Caco-2 (cell line): ENCODE measurements around the gene PRKAR2A. TPM values are rescaled to one million over a fixed set of nuclear protein-coding genes. Genes with fewer than 3 reads are reported as not detected.
"Not testable (repeated sequence)": the region's sequence is repeated elsewhere in the genome, so short reads cannot be mapped to it uniquely, and the experiment has no call there.

Source experiments
- BruUV-seq: library from RNA; stranded (reverse); fragments of 400-500 nt; replicated peaks from 2 replicates; lab custom pipeline; 2021; lab: Mats Ljungman, UMichigan
- CTCF ChIA-PET: fragments of 300-600 bp; sonication (Branson Sonifier 250); formaldehyde crosslinking; loops from one replicate; lab custom pipeline; 2022; ENCODE audit warnings: antibody characterized with exemption; lab: Charles Lee
- POLR2A ChIA-PET: fragments of 300-600 bp; sonication (Branson Sonifier 250); formaldehyde crosslinking; loops from one replicate; lab custom pipeline; 2022; ENCODE audit warnings: antibody characterized with exemption; lab: Charles Lee
- DNase-seq, 2 experiments: peaks; one replicate each; pipeline versions ENCODE4 v3.0.0 to v3.0.0-alpha.2; 2020 to 2022
- H3K27me3 ChIP-seq: replicated peaks from 2 replicates; pipeline ENCODE4 v1.6.0; 2011; ENCODE audit warnings: low read length; ENCODE audit not compliant: control insufficient read depth, insufficient read depth
- H3K36me3 ChIP-seq: 2 replicates; pipeline ENCODE4 v1.5.1; 2011; ENCODE audit warnings: low read length; ENCODE audit not compliant: control insufficient read depth, insufficient read depth
- H3K4me1 ChIP-seq: fragments of 250-450 bp; sonication (Bioruptor Pico); 2 replicates; pipeline ENCODE4 v1.5.1; 2020; ENCODE audit warnings: mild to moderate bottlenecking
- H3K4me3 ChIP-seq: 2 replicates; pipeline ENCODE4 v1.5.1; 2011; ENCODE audit warnings: low read depth, mild to moderate bottlenecking, control low read depth, low read length
- H3K9me3 ChIP-seq: fragments of 250-450 bp; sonication (Bioruptor Pico); 2 replicates; pipeline ENCODE4 v1.5.1; 2020; ENCODE audit warnings: mild to moderate bottlenecking, moderate library complexity
- H3K27ac Mint-ChIP-seq: one replicate; pipeline ENCODE4 v1.8.0; 2022; ENCODE audit warnings: mixed read lengths; ENCODE audit not compliant: unreplicated experiment
- H3K27me3 Mint-ChIP-seq: one replicate; pipeline ENCODE4 v1.8.0; 2022; ENCODE audit warnings: mixed read lengths; ENCODE audit not compliant: insufficient read depth, unreplicated experiment
- H3K36me3 Mint-ChIP-seq: one replicate; pipeline ENCODE4 v1.8.0; 2022; ENCODE audit warnings: mild to moderate bottlenecking, mixed read lengths; ENCODE audit not compliant: insufficient read depth, unreplicated experiment
- H3K4me1 Mint-ChIP-seq: one replicate; pipeline ENCODE4 v1.8.0; 2022; ENCODE audit warnings: low read depth, mixed read lengths; ENCODE audit not compliant: unreplicated experiment
- H3K4me3 Mint-ChIP-seq: one replicate; pipeline ENCODE4 v1.8.0; 2022; ENCODE audit warnings: mild to moderate bottlenecking, moderate library complexity, mixed read lengths; ENCODE audit not compliant: unreplicated experiment
- H3K9me3 Mint-ChIP-seq: one replicate; pipeline ENCODE4 v1.8.0; 2022; ENCODE audit warnings: mixed read lengths; ENCODE audit not compliant: unreplicated experiment
- CTCF ChIP-seq, 2 experiments: fragments of 200-600 bp in 1 of 2; IDR thresholded peaks; 1 replicate in 1 of 2; 2 replicates in 1 of 2; pipeline versions ENCODE4 v1.5.1 to v1.8.0; 2011 to 2022; ENCODE audit warnings: antibody characterized with exemption in 1 of 2, control low read depth in 1 of 2, inconsistent platforms in 1 of 2, low read depth in 1 of 2, low read length in 1 of 2, mild to moderate bottlenecking in 1 of 2, moderate library complexity in 1 of 2; ENCODE audit not compliant: insufficient read depth in 1 of 2, severe bottlenecking in 1 of 2, unreplicated experiment in 1 of 2
- intact Hi-C: fragments of 100-400 bp; cut with micrococcal nuclease; formaldehyde crosslinking; loops from one replicate; pipeline ENCODE4 v1.10.0; 2022; ENCODE audit not compliant: unreplicated experiment
- total RNA-seq: library from RNA; stranded (reverse); gene quantifications from 2 replicates; pipeline ENCODE4 v1.2.3, GENCODE V29; 2022

The PRKAR2A gene
- total RNA-seq, 1 experiment from 2014 or later, result 56.3 TPM

GRCh38 chr3:48723725-48724124 is 123.9 kb downstream of the PRKAR2A start:
- H3K9me3 ChIP-seq, result peaks cover 4% of the 10 kb centered on the region
- intact Hi-C loops, result no loop called here
- DNase-seq, result no peak
- H3K27me3 ChIP-seq, result no peaks in the 10 kb centered on the region
- ChIA-PET POLR2A (no interaction called here), CTCF (interaction anchor here (0.6 kb wide), 1 partner anchor 264 kb away, joined by 3 read pairs; no protein-coding TSS in a partner anchor)
- H3K9me3 Mint-ChIP-seq, result no peaks in the 10 kb centered on the region
- no peaks in the 10 kb centered on the region for H3K27me3 Mint-ChIP-seq
- H3K36me3 Mint-ChIP-seq, result no peaks in the 10 kb centered on the region
- H3K4me1 ChIP-seq, result peaks cover 51% of the 10 kb centered on the region
- TF ChIP-seq CTCF (IDR thresholded peaks at IDR 0.05; ENCODE audit: insufficient read depth in 1 of 2, low read depth in 1 of 2, low read length in 1 of 2, severe bottlenecking in 1 of 2, unreplicated experiment in 1 of 2), result no peak
- no peaks in the 10 kb centered on the region for H3K36me3 ChIP-seq
- H3K27ac Mint-ChIP-seq, result peak overlapping the region; percentile 48
- no peak overlapping the region for H3K4me3 ChIP-seq
- H3K4me1 Mint-ChIP-seq, result peaks cover 39% of the 10 kb centered on the region
- BruUV-seq, result no TSS peak
- H3K4me3 Mint-ChIP-seq, result peak overlapping the region; percentile 33

- POLR2A ChIA-PET, H3K9me3 ChIP-seq, BruUV-seq, H3K36me3 Mint-ChIP-seq, CTCF ChIA-PET, intact Hi-C loops, H3K36me3 ChIP-seq, DNase-seq, H3K4me3 ChIP-seq, H3K27me3 ChIP-seq, H3K9me3 Mint-ChIP-seq, H3K27me3 Mint-ChIP-seq: not testable (repeated sequence)
- peak overlapping the region; percentile 48 for H3K27ac Mint-ChIP-seq
- H3K4me3 Mint-ChIP-seq, result peak overlapping the region; percentile 33
- H3K4me1 Mint-ChIP-seq, result peaks cover 43% of the 10 kb centered on the region
- peaks cover 55% of the 10 kb centered on the region for H3K4me1 ChIP-seq
These were observed 124.4 kb downstream of the PRKAR2A start for GRCh38 chr3:48723293-48723692.

GRCh38 chr3:48716982-48717746 is 130.5 kb downstream of the PRKAR2A start, which contains the start of gene IP6K2:
Gene IP6K2, minus strand, starts transcription at chr3:48717221. Its CDS starts 21,930 bp downstream, at chr3:48695291.
- Mint-ChIP-seq H3K9me3 (no peaks in the 10 kb centered on the region), H3K4me1 (peaks cover 42% of the 10 kb centered on the region), H3K36me3 (peaks cover 47% of the 10 kb centered on the region), H3K4me3 (peak within 1 kb of the TSS; percentile 66), H3K27ac (peak within 1 kb of the TSS; percentile 88), H3K27me3 (no peaks in the 10 kb centered on the region)
- peaks cover 2% of the 10 kb centered on the region for H3K36me3 ChIP-seq
- intact Hi-C loops, result loop anchor here (2.0 to 10.0 kb wide), 2 partner anchors 24 to 198 kb away; partner anchors contain the start of gene ARIH2
- no TSS peak for BruUV-seq
- H3K9me3 ChIP-seq, result no peaks in the 10 kb centered on the region
- ChIA-PET POLR2A (interaction anchor here (0.5 to 1.9 kb wide), 15 partner anchors 14 to 312 kb away, joined by 3 to 13 read pairs (median 5); partner anchors contain the start of genes ARIH2, CELSR3, IMPDH2 and WDR6), CTCF (interaction anchor here (0.6 to 1.4 kb wide), 5 partner anchors 23 to 522 kb away, joined by 3 to 7 read pairs (median 3); partner anchors contain the start of gene PRKAR2A)
- peak within 1 kb of the TSS; percentile 55 for H3K4me3 ChIP-seq
- no peaks in the 10 kb centered on the region for H3K27me3 ChIP-seq
- peaks cover 41% of the 10 kb centered on the region for H3K4me1 ChIP-seq
- DNase-seq, result peak; percentile 99
- no peak for TF ChIP-seq CTCF (IDR thresholded peaks at IDR 0.05; ENCODE audit: insufficient read depth in 1 of 2, low read depth in 1 of 2, low read length in 1 of 2, severe bottlenecking in 1 of 2, unreplicated experiment in 1 of 2)
